ENCODE data around the gene HYAL4. TPM values are rescaled to one million over a fixed set of nuclear protein-coding genes. Genes with fewer than 3 reads are reported as not detected.

Gene HYAL4
- total and polyA plus RNA-seq, 2 experiments from 2014 or later = 0.07 TPM; not detected in 1

- no peak for TF ChIP-seq CTCF (IDR thresholded peaks at IDR 0.05; ENCODE audit: poor library complexity)
- no peak for TF ChIP-seq EZH2phosphoT487 (IDR thresholded peaks at IDR 0.05; ENCODE audit: low read depth, severe bottlenecking, unreplicated experiment)
- TF ChIP-seq EZH2 (IDR thresholded peaks at IDR 0.05; ENCODE audit: borderline replicate concordance) = no peak
- 87% methylated on average over 3 of the region's 3 CpGs for WGBS (ENCODE audit: low lambda C conversion rate, missing lambda C conversion rate)
- no peaks in the 10 kb centered on the region for H3K9me2 ChIP-seq (replicated peaks; ENCODE audit: insufficient read depth)
- no peaks in the 10 kb centered on the region for H3K79me2 ChIP-seq
- H3K36me3 ChIP-seq (replicated peaks; ENCODE audit: insufficient read depth, low read depth) = no peaks in the 10 kb centered on the region
- no peaks in the 10 kb centered on the region for H3K4me1 ChIP-seq (ENCODE audit: insufficient read depth)
- no peaks in the 10 kb centered on the region for H3K27me3 ChIP-seq
- H3K27ac ChIP-seq = peak overlapping the region; percentile 7
- H4K20me1 ChIP-seq (ENCODE audit: insufficient read depth, poor library complexity, severe bottlenecking) = no peaks in the 10 kb centered on the region
- no peaks in the 10 kb centered on the region for H3K9me3 ChIP-seq (ENCODE audit: low read depth)
- H3K4me3 ChIP-seq = no peak overlapping the region
- no peak overlapping the region for H2AFZ ChIP-seq
- no peak overlapping the region for H3K4me2 ChIP-seq
- DNase-seq (ENCODE audit: low spot score) = no peak
Observed at GRCh38 chr7:123823898-123824753, 20.8 kb upstream of the HYAL4 start.

GRCh38 chr7:123824754-123825067 lies 20.3 kb upstream of the HYAL4 start:
- Histone ChIP-seq H3K27me3 (no peaks in the 10 kb centered on the region), H3K4me1 (ENCODE audit: insufficient read depth) (no peaks in the 10 kb centered on the region), H3K9me3 (ENCODE audit: low read depth) (no peaks in the 10 kb centered on the region), H3K4me2 (no peak overlapping the region), H3K79me2 (no peaks in the 10 kb centered on the region), H3K4me3 (no peak overlapping the region), H2AFZ (no peak overlapping the region), H3K9me2 (replicated peaks; ENCODE audit: insufficient read depth) (no peaks in the 10 kb centered on the region), H3K27ac (peak overlapping the region; percentile 7), H3K36me3 (replicated peaks; ENCODE audit: insufficient read depth, low read depth) (no peaks in the 10 kb centered on the region), H4K20me1 (ENCODE audit: insufficient read depth, poor library complexity, severe bottlenecking) (no peaks in the 10 kb centered on the region)
- 23% methylated on average over 1 of the region's 1 CpG for WGBS (ENCODE audit: low lambda C conversion rate, missing lambda C conversion rate)
- TF ChIP-seq EZH2phosphoT487 (IDR thresholded peaks at IDR 0.05; ENCODE audit: low read depth, severe bottlenecking, unreplicated experiment) = no peak
- no peak for TF ChIP-seq EZH2 (IDR thresholded peaks at IDR 0.05; ENCODE audit: borderline replicate concordance)
- TF ChIP-seq CTCF (IDR thresholded peaks at IDR 0.05; ENCODE audit: poor library complexity) = no peak
- DNase-seq (ENCODE audit: low spot score) = peak; percentile 32

- no peaks in the 10 kb centered on the region for H4K20me1 ChIP-seq (ENCODE audit: insufficient read depth, poor library complexity, severe bottlenecking)
- no peaks in the 10 kb centered on the region for H3K79me2 ChIP-seq
- H3K9me3 ChIP-seq (ENCODE audit: low read depth) = no peaks in the 10 kb centered on the region
- H3K27me3 ChIP-seq = no peaks in the 10 kb centered on the region
- TF ChIP-seq CTCF (IDR thresholded peaks at IDR 0.05; ENCODE audit: poor library complexity) = no peak
- no peak for TF ChIP-seq EZH2phosphoT487 (IDR thresholded peaks at IDR 0.05; ENCODE audit: low read depth, severe bottlenecking, unreplicated experiment)
- no peak for TF ChIP-seq EZH2 (IDR thresholded peaks at IDR 0.05; ENCODE audit: borderline replicate concordance)
- 74% methylated on average over 2 of the region's 2 CpGs for WGBS (ENCODE audit: low lambda C conversion rate, missing lambda C conversion rate)
- no peaks in the 10 kb centered on the region for H3K4me1 ChIP-seq (ENCODE audit: insufficient read depth)
- H3K36me3 ChIP-seq (replicated peaks; ENCODE audit: insufficient read depth, low read depth) = no peaks in the 10 kb centered on the region
- no peaks in the 10 kb centered on the region for H3K9me2 ChIP-seq (replicated peaks; ENCODE audit: insufficient read depth)
- DNase-seq (ENCODE audit: low spot score) = no peak
- no peak overlapping the region for H2AFZ ChIP-seq
- no peak overlapping the region for H3K4me2 ChIP-seq
- H3K27ac ChIP-seq = no peak overlapping the region
- no peak overlapping the region for H3K4me3 ChIP-seq
Observed at GRCh38 chr7:123828805-123829204, 16.2 kb upstream of the HYAL4 start.

Data from hepatocyte (in vitro differentiated cells).